Measurements from ENCODE around the gene P2RY8.
"Not testable (repeated sequence)": the region's sequence is repeated elsewhere in the genome, so short reads cannot be mapped to it uniquely, and the experiment has no call there.

The P2RY8 gene

DNA sequence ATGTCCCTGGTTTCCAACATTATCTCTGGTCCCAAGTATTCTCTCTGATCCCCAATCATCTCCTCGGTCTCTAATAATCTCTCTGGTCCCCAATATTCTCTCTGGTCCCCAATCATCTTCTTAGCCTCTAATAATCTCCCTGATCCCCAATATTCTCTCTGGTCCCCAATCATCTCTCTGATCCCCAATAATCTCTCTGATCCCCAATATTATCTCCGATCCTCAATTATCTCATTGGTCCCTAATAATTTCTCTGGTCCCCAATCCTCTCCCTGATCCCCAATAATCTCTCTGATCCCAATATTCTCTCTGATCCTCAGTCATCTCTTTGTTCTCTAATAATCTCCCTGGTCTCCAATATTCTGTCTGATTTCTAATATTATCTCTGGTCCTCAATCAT, 16.6 kb downstream of the P2RY8 start:
- DNase-seq (ENCODE audit: low read depth in 2 of 2) = no peak

DNA sequence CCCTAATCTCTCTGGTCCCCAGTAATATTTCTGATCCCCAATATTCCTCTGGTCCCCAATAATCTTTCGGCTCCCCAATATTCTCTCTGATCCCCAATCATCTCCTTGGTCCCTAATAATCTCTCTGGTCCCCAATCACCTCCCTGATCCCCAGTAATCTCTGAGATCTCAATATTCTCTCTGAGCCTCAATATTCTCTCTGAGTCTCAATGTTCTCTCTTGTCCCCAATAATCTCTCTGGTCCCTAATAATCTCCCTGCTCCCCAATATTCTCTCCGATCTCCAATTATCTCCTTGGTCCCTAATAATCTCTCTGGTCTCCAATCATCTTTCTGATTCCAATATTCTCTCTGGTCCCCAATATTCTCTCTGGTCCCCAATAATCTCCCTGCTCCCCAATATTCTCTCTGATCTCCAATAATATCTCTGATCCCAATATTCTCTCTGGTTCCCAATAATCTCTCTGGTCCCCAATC, 17.9 kb downstream of the P2RY8 start:
- no peak for DNase-seq (ENCODE audit: low read depth in 2 of 2)

GRCh38 chrX:1518512-1518911, 18.5 kb downstream of the P2RY8 start:
- no peak for DNase-seq (ENCODE audit: low read depth in 2 of 2)

DNA sequence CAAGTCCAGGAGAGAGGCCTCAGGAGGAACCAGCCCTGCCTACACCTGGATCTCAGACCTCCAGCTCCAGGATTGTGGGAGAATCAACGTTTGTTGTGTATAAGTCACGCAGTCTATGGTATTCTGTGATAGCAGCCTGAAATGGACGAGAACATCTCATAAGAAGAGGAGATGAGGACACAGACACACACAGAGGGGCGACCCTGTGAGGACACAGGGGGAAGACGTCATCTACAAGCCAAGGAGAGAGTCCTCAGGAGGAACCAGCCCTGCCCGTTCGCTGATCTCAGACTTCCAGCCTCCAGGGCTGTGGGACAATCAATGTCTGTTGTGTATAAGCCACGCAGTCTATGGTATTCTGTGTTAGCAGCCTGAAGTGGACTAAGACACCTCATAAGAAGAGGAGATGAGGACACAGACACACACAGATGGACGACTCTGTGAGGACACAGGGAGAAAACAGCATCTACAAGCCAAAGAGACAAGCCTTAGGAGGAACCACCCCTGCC, 20.3 kb downstream of the P2RY8 start:
- DNase-seq (ENCODE audit: low read depth in 2 of 2) = no peak

GRCh38 chrX:1511829-1512228, 25.2 kb downstream of the P2RY8 start:
- DNase-seq (ENCODE audit: low read depth in 2 of 2) = no peak

DNA sequence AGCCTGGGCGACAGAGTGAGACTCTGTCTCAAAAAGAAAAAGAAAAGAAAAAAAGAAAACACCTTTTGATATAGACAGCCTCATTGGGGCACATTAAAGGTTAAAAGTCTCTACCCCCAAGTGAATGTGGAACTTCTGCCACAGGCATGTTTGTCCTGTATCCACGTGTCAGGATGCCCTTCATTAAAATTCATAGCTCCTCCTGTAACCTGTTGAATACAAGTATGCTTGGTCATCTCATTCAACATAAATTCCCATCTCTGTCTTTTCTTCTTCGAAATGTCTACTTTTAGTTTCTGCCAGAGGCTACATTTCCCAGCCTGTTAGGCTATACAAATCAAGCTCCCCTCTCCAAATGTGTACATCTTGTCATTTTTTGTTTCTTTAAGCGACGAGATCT, 25.8 kb downstream of the P2RY8 start:
- DNase-seq (ENCODE audit: low read depth in 2 of 2) = no peak

DNA sequence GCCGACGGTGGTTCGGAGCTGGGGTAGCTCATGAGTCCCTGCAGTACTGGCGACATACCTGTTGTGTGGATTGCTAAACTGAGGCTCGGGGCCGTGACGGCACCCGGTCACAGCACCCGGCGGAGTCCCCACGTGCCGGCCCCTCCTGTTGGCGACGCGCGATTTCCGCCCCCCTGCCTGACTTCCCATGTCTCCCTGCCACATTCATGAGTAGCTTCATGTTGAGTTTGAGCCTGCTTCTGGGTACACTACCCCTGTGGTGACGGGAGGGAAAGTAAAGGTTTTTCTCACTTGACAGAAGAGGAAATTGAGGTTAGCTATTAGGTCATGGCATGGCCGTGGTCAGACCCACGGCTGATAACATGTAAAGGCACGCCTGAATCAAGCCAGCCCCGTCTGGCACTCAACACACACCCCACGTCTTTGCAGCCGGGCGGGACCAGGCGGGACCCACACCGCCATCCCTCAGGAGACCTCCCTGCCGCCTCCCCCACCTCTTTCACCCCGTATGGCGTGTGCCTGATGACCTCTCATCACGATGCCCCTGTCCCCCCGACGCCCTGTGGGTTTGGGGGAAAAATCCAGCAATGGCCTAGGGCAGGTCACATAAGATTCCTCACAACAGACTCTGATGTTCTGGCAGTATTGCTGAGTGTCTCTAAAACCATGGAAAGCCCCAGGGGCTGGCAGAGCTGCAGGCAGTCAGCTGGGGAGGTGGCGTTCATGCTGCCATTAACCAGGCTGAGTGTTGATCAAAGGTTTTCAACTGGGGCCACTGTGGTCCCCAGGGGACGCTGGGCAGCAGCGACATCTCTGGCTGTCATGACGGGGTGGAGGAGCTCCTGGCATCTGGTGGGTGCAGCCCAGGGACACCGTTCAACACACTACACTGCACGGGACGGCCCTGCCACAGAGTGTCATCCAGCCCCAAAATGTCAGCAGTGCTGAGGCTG, 29.2 kb downstream of the P2RY8 start:
- no peak for DNase-seq (ENCODE audit: low read depth in 2 of 2)

DNA sequence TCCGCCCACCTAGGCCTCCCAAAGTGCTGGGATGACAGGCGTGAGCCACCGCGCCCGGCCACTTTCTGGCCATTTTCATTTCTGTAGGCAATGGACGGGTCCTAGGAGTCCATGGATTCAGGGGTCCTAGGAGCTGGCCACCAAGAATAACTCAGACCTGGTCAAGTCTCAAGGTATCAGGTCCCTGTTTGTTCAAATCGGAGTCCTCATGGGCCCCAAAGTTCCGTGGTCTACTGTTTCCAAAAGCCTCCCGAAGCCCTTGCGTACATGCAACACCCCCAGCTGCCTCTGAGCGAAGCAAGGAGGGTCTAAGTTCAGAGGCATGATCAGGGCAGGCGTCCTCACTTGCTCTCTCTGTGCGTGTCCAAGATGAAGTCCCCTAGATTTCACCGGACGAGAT, 30.1 kb downstream of the P2RY8 start:
- DNase-seq (ENCODE audit: low read depth in 2 of 2) = no peak

DNA sequence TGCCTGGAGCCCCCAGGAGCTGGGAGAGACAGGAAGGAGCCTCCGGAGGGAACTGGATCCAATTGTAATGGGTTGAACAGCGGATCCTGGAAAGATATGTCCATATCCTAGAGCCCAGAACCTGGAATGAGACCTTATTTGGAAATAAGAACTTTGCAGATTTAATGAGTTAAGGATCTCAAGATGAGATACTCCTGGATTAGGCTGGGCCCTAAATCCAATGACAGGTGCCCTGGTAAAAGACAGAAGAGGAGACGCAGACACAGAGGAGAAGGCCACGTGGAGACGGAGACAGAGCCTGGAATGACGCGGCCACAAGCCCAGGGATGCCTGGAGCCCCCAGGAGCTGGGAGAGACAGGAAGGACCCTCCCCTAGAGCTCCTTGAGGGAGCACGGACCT, 34.1 kb downstream of the P2RY8 start:
- DNase-seq (ENCODE audit: low read depth in 2 of 2) = no peak

GRCh38 chrX:1502241-1502640, 34.7 kb downstream of the P2RY8 start:
- no peak for DNase-seq (ENCODE audit: low read depth in 2 of 2)

DNA sequence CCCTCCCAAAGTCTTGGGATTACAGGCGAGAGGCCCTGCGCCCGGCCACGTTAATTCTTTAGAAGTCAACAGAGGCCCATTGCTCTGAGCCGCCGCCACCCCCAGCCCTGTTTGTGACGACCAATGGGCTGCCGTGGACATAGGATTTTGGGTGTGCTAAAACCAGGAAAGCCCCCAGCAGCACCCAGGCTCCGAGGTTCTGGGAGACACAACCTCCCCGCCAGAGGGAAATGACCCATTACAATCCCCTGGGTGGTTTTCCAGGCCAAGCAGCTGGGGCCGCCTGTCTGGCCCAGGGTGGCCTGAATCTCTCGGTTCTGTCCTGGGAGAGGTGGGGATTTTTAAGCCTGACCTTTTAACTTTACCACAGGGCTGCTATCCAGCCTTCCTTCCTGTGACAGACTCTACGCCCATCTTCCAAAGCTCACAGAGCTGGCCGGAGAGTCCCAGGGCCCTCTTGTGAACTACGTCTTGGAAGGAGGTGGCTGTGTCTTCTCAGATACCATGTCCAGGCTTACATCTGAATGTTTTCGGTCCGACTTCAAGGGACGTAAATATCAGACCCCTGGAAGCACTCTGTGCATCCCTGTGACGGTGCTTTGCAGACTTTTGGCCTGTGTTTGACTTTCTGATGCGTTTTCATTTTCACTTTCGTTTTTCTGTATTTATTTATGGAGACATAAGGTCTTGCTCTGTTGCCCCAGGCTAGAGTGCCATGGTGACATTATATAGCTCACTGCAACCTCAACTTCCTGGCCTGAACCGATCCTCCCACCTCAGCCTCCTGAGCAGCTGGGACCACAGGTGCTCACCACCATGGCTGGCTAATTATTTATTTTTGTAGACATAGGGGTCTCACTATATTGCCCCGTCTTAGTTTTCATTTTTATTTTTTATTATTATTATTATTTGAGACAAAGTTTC, 36.0 kb downstream of the P2RY8 start:
- DNase-seq (ENCODE audit: low read depth in 2 of 2) = no peak

DNA sequence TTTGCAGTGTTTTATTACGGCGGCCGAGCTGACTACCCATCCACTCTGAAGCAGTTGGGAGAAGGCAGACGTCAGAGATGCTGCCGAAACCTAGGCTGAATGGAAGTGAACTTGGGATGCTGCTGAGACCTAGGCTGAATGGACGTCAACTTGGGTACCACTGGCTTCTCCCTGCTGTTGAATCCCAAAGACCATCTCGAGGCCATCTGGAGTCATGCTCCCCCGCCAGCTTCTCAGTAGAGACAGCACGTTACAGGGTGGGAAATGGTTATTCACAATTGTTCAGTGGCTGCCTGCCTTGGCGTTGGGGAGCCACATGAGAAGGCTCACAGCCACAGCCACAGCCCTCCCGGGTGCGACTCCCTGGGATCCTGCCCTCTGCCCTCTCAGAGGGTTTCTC, 40.9 kb downstream of the P2RY8 start:
- no peak for DNase-seq (ENCODE audit: low read depth in 2 of 2)

DNA sequence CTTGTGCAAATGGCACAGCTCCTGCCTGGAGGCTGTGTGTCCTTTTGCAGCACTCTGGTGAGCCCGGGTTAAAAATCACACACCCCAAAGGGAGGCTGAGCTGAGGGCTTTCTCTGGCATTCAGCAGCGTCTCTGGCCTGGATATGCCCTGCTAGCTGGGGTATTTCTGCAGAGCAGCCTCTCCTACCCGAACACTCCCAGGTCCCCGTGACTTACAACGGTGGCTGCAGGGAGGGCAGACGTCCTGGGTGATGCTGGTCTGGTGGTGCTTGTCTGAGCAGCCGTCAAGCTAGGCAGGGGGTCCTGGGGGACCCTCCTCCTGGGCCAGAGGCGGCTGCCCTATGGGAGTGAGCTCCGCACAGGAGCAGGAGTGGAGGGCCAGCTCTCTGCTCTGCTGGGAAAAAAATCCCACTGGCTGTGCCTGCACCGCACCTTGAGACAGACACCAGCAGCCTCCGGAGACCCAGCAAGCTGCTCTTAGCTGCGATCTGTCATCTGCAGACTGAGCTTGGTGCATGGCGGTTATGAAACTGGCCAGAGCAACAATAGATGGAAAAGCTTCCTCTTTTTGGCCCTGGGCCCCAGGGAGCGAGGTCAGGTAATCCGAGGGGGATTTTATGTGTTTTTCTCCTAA, 43.0 kb downstream of the P2RY8 start:
- no peak for DNase-seq (ENCODE audit: low read depth in 2 of 2)

GRCh38 chrX:1493412-1493811, 43.6 kb downstream of the P2RY8 start:
- DNase-seq (ENCODE audit: low read depth in 2 of 2) = no peak

GRCh38 chrX:1492421-1493012, 44.5 kb downstream of the P2RY8 start:
- DNase-seq (ENCODE audit: low read depth in 2 of 2) = no peak

DNA sequence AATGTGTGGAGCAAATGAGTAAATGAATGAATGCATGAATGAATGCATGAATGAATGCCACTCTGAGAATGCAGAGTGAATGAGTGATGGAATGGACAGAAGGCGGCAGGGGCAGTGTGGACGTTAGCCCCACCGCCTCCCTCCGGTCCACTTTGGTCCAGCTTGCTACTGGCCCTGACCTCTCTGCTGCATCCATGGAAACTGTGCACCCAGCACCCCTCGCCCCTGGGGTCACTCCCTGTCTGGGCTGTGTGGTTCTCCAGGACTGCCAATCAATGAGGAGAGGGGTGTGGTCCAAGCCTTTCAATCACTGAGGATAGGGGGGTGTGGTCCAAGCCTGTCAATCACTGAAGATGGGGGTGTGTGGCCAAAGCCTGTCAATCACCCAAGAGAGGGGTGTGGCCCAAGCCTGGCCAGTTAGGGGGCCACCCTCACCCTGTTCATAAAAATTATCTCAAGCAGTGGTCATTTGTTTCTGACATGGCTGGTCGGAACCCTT, 45.1 kb downstream of the P2RY8 start:
- no peak for DNase-seq (ENCODE audit: low read depth in 2 of 2)

DNA sequence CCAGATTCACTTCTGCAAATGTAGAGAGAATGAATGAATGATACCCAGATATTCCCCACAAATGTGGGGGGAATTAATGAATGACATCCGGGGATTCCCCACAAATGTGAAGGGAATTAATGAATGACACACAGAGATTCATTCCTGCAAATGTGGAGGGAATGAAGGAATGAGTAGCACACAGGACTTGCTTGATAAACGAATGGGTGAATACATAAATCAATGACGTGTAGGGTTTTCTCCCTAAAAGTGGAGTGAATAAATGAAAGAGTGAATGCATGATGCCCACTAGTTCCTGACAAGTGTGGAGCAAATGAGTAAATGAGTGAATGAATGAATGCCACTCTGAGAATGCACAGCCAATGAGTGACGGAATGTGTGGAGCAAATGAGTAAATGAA, 45.7 kb downstream of the P2RY8 start:
- DNase-seq (ENCODE audit: low read depth in 2 of 2) = not testable (repeated sequence)

DNA sequence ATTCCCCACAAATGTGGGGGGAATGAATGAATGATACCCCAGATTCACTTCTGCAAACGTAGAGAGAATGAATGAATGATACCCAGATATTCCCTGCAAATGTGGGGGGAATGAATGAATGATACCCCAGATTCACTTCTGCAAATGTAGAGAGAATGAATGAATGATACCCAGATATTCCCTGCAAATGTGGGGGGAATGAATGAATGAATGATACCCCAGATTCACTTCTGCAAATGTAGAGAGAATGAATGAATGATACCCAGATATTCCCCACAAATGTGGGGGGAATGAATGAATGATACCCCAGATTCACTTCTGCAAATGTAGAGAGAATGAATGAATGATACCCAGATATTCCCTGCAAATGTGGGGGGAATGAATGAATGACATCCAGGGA, 46.3 kb downstream of the P2RY8 start:
- not testable (repeated sequence) for DNase-seq (ENCODE audit: low read depth in 2 of 2)

GRCh38 chrX:1489354-1489753, 47.6 kb downstream of the P2RY8 start:
- not testable (repeated sequence) for DNase-seq (ENCODE audit: low read depth in 2 of 2)

- DNase-seq (ENCODE audit: low read depth in 2 of 2) = no peak
Measured at GRCh38 chrX:1488745-1489144, 48.2 kb downstream of the P2RY8 start.

DNA sequence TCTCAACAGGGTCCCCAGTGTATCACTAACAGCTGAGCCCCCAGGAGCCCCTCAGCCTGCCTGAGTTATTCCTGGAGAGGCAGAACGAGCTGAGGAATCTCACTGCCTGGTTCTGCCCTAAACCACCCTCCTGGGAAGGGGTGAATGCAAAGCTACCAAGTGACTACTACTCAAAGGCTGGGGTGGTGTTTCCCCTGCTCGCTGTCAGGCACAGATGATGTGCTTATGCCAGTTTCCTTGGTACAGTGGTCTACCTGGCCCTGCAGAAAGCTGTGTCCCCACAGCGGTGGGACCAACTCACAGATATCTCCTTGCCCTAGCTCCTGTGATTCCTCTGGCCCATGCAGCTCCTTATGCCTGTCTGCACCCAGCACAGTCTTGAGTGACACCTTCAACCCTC, 48.8 kb downstream of the P2RY8 start:
- no peak for DNase-seq (ENCODE audit: low read depth in 2 of 2)

Measured in fibroblast of skin of left quadriceps (primary cell).